ENCODE results near the gene SNRK.

The SNRK gene

DNA sequence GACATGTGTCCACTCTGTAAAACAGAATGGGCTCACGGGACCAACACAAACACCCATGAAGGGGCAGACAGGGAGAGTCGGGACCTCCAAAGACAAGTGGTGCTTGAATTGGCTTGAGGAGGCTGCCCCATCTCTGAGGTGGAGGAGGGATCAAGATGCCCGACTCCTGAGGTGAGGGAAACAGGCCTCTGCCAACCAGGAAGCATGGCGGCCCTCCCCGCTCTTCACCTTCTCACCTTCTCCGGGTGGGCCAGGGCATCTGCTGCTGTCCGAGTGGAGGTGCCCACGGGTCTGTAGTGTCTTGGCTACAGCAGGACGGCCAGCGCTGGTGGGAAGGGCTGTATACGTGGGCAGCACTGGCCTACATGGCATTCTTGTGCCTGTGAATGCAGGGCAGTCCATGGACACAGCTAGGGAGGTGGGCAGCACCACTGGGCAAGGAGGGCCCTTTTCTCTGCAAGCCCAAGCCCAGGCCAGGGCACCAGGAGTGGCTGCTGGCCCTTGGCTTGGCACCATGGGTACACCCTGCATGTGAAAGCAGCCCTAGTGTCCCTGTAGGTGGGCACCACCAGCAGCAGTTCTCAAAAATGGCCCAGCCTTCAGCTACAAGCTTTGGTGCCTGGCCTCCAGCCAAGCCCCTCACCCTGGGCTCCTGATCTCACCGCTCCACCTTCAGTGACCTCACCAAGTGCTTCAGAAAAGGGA, 79.4 kb downstream of the SNRK start:
- Histone ChIP-seq H3K9me2 (replicated peaks; ENCODE audit: low read depth, low read length) (no peaks in the 10 kb centered on the region), H3K4me1 (ENCODE audit: insufficient read depth, low read length, poor library complexity, severe bottlenecking) (no peaks in the 10 kb centered on the region), H3K4me2 (ENCODE audit: low read depth, low read length, poor library complexity, severe bottlenecking) (no peak overlapping the region), H3K9me3 (ENCODE audit: insufficient read depth, low read depth, low read length) (no peaks in the 10 kb centered on the region), H3K9ac (ENCODE audit: low read depth, low read length, poor library complexity, severe bottlenecking) (no peak overlapping the region), H3K27me3 (ENCODE audit: insufficient read depth, low read length, poor library complexity, severe bottlenecking) (no peaks in the 10 kb centered on the region), H2AFZ (ENCODE audit: low read length) (no peak overlapping the region), H4K20me1 (ENCODE audit: insufficient read depth, low read length, poor library complexity, severe bottlenecking) (no peaks in the 10 kb centered on the region), H3K4me3 (ENCODE audit: low read length, poor library complexity, severe bottlenecking) (no peak overlapping the region), H3K36me3 (ENCODE audit: insufficient read depth, low read length) (no peaks in the 10 kb centered on the region; the same call in 1 of the 2 replicates), H3F3A (ENCODE audit: low read depth) (no peaks in the 10 kb centered on the region), H3K79me2 (ENCODE audit: insufficient read depth, low read length) (no peaks in the 10 kb centered on the region)
- TF ChIP-seq EZH2phosphoT487 (IDR thresholded peaks at IDR 0.05; ENCODE audit: borderline replicate concordance), result no peak
- TF ChIP-seq, protein P1, sequence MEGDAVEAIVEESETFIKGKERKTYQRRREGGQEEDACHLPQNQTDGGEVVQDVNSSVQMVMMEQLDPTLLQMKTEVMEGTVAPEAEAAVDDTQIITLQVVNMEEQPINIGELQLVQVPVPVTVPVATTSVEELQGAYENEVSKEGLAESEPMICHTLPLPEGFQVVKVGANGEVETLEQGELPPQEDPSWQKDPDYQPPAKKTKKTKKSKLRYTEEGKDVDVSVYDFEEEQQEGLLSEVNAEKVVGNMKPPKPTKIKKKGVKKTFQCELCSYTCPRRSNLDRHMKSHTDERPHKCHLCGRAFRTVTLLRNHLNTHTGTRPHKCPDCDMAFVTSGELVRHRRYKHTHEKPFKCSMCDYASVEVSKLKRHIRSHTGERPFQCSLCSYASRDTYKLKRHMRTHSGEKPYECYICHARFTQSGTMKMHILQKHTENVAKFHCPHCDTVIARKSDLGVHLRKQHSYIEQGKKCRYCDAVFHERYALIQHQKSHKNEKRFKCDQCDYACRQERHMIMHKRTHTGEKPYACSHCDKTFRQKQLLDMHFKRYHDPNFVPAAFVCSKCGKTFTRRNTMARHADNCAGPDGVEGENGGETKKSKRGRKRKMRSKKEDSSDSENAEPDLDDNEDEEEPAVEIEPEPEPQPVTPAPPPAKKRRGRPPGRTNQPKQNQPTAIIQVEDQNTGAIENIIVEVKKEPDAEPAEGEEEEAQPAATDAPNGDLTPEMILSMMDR (conservative IDR thresholded peaks at IDR 0.05; ENCODE audit: low read length), result no peak

DNA sequence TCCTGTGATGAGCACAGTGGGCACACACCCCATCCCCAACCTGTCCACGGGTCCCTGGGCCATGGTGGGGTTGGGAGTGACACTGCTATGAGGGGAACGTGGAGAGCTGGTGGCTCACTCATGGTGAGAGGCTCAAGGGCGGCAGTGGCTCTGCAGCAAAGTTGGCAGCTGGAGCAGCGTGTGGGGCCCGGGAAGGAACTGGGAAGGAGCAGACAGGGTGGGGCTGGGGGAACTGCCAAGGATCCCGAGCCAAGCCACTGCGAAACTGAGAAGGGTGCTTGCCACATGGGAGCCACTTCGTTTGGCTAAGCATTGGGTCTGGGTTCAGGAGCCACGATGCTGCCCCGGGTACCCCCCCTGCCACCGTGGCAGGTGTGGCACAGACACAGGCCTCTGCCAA, 80.1 kb downstream of the SNRK start:
- Histone ChIP-seq H4K20me1 (ENCODE audit: insufficient read depth, low read length, poor library complexity, severe bottlenecking) (no peaks in the 10 kb centered on the region), H3K4me3 (ENCODE audit: low read length, poor library complexity, severe bottlenecking) (no peak overlapping the region), H3K4me2 (ENCODE audit: low read depth, low read length, poor library complexity, severe bottlenecking) (no peak overlapping the region), H3K9me3 (ENCODE audit: insufficient read depth, low read depth, low read length) (no peaks in the 10 kb centered on the region), H3K4me1 (ENCODE audit: insufficient read depth, low read length, poor library complexity, severe bottlenecking) (no peaks in the 10 kb centered on the region), H3K27me3 (ENCODE audit: insufficient read depth, low read length, poor library complexity, severe bottlenecking) (no peaks in the 10 kb centered on the region), H3K36me3 (ENCODE audit: insufficient read depth, low read length) (no peaks in the 10 kb centered on the region; the same call in 1 of the 2 replicates), H3K79me2 (ENCODE audit: insufficient read depth, low read length) (no peaks in the 10 kb centered on the region), H3F3A (ENCODE audit: low read depth) (no peaks in the 10 kb centered on the region), H3K9ac (ENCODE audit: low read depth, low read length, poor library complexity, severe bottlenecking) (no peak overlapping the region), H3K9me2 (replicated peaks; ENCODE audit: low read depth, low read length) (no peaks in the 10 kb centered on the region), H2AFZ (ENCODE audit: low read length) (no peak overlapping the region)
- TF ChIP-seq, protein P1 (conservative IDR thresholded peaks at IDR 0.05; ENCODE audit: low read length), result no peak
- no peak for TF ChIP-seq EZH2phosphoT487 (IDR thresholded peaks at IDR 0.05; ENCODE audit: borderline replicate concordance)

DNA sequence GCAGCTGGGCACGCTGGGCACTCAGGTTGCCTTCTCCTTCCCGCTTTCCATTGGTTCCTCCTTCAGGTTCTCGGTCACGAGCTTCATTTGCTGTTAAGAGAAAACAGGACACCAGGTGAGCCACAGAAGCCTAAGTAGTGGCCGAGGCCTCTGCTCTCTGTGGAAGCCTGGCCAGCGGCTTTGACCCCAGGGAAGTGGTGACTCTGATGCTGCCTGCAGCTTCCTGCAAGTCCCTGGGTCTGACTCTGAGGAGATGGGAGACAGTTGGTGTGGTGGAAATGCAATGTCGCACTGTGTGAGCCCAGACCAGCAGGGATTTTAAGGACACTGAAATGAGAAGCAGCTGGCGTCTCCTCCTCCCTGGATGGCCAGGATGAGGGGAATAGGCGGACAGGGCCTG, 80.5 kb downstream of the SNRK start:
- Histone ChIP-seq H3K9ac (ENCODE audit: low read depth, low read length, poor library complexity, severe bottlenecking) (no peak overlapping the region), H3K27me3 (ENCODE audit: insufficient read depth, low read length, poor library complexity, severe bottlenecking) (no peaks in the 10 kb centered on the region), H3K9me2 (replicated peaks; ENCODE audit: low read depth, low read length) (no peaks in the 10 kb centered on the region), H4K20me1 (ENCODE audit: insufficient read depth, low read length, poor library complexity, severe bottlenecking) (no peaks in the 10 kb centered on the region), H3K4me3 (ENCODE audit: low read length, poor library complexity, severe bottlenecking) (no peak overlapping the region), H3F3A (ENCODE audit: low read depth) (no peaks in the 10 kb centered on the region), H2AFZ (ENCODE audit: low read length) (no peak overlapping the region), H3K36me3 (ENCODE audit: insufficient read depth, low read length) (no peaks in the 10 kb centered on the region; the same call in 1 of the 2 replicates), H3K4me2 (ENCODE audit: low read depth, low read length, poor library complexity, severe bottlenecking) (no peak overlapping the region), H3K79me2 (ENCODE audit: insufficient read depth, low read length) (no peaks in the 10 kb centered on the region), H3K9me3 (ENCODE audit: insufficient read depth, low read depth, low read length) (no peaks in the 10 kb centered on the region), H3K4me1 (ENCODE audit: insufficient read depth, low read length, poor library complexity, severe bottlenecking) (no peaks in the 10 kb centered on the region)
- no peak for TF ChIP-seq EZH2phosphoT487 (IDR thresholded peaks at IDR 0.05; ENCODE audit: borderline replicate concordance)
- TF ChIP-seq, protein P1 (conservative IDR thresholded peaks at IDR 0.05; ENCODE audit: low read length), result no peak
